Chondrocyte (in vitro differentiated cells): ENCODE data around the gene TP53BP1. TPM values are rescaled to one million over a fixed set of nuclear protein-coding genes. Genes with fewer than 3 reads are reported as not detected.

Source experiments
- DNase-seq: peaks from one replicate; pipeline ENCODE4 v3.0.0; 2021; ENCODE audit warnings: mixed read lengths, low spot score
- H3K27ac Mint-ChIP-seq: one replicate; pipeline ENCODE4 v1.8.0; 2021; ENCODE audit warnings: mild to moderate bottlenecking, moderate library complexity, mixed read lengths; ENCODE audit not compliant: unreplicated experiment
- H3K27me3 Mint-ChIP-seq: 2 replicates; pipeline ENCODE4 v1.8.0; 2021; ENCODE audit warnings: low read depth, mixed read lengths
- H3K36me3 Mint-ChIP-seq: 2 replicates; pipeline ENCODE4 v1.8.0; 2021; ENCODE audit warnings: low read depth, mixed read lengths
- H3K4me1 Mint-ChIP-seq: 2 replicates; pipeline ENCODE4 v1.8.0; 2021; ENCODE audit warnings: low read depth, mild to moderate bottlenecking, mixed read lengths
- H3K4me3 Mint-ChIP-seq: one replicate; pipeline ENCODE4 v1.8.0; 2021; ENCODE audit warnings: mild to moderate bottlenecking, moderate library complexity, mixed read lengths; ENCODE audit not compliant: unreplicated experiment
- H3K9me3 Mint-ChIP-seq: 2 replicates; pipeline ENCODE4 v1.8.0; 2021; ENCODE audit warnings: low read depth, mixed read lengths
- CTCF ChIP-seq: fragments of 200-600 bp; sonication (generic); IDR thresholded peaks from 2 replicates; pipeline ENCODE4 v1.5.0; 2021; ENCODE audit warnings: antibody characterized with exemption, mild to moderate bottlenecking, moderate library complexity
- total RNA-seq: library from RNA; stranded (reverse); gene quantifications from 3 replicates; pipeline ENCODE4 v1.2.1, GENCODE V29; 2021

Gene TP53BP1
- total RNA-seq, 1 donor from 2014 or later, result 45.6 TPM

GRCh38 chr15:43420435-43420834 is 72.5 kb downstream of the TP53BP1 start:
- no peak for DNase-seq
- Mint-ChIP-seq H3K36me3 (peaks cover 50% of the 10 kb centered on the region), H3K27me3 (no peaks in the 10 kb centered on the region), H3K27ac (no peak overlapping the region), H3K9me3 (no peaks in the 10 kb centered on the region), H3K4me3 (no peak overlapping the region), H3K4me1 (peaks cover 6% of the 10 kb centered on the region)
- TF ChIP-seq CTCF, result no peak

GRCh38 chr15:43414196-43414595 is 78.8 kb downstream of the TP53BP1 start:
- Mint-ChIP-seq H3K4me3 (no peak overlapping the region), H3K27ac (no peak overlapping the region), H3K4me1 (peaks cover 9% of the 10 kb centered on the region), H3K27me3 (no peaks in the 10 kb centered on the region), H3K36me3 (peaks cover 51% of the 10 kb centered on the region), H3K9me3 (no peaks in the 10 kb centered on the region)
- no peak for DNase-seq
- no peak for TF ChIP-seq CTCF

GRCh38 chr15:43412096-43412495 is 80.9 kb downstream of the TP53BP1 start:
- Mint-ChIP-seq H3K27me3 (no peaks in the 10 kb centered on the region), H3K27ac (no peak overlapping the region), H3K9me3 (no peaks in the 10 kb centered on the region), H3K36me3 (peaks cover 61% of the 10 kb centered on the region), H3K4me3 (no peak overlapping the region), H3K4me1 (peaks cover 9% of the 10 kb centered on the region)
- TF ChIP-seq CTCF, result no peak
- no peak for DNase-seq

GRCh38 chr15:43410572-43411214 is 82.3 kb downstream of the TP53BP1 start:
- no peak for TF ChIP-seq CTCF
- peak overlapping the region; percentile 42 for H3K27ac Mint-ChIP-seq
- H3K9me3 Mint-ChIP-seq, result no peaks in the 10 kb centered on the region
- peaks cover 9% of the 10 kb centered on the region for H3K4me1 Mint-ChIP-seq
- no peak overlapping the region for H3K4me3 Mint-ChIP-seq
- no peaks in the 10 kb centered on the region for H3K27me3 Mint-ChIP-seq
- DNase-seq, result no peak
- H3K36me3 Mint-ChIP-seq, result peaks cover 59% of the 10 kb centered on the region

GRCh38 chr15:43408789-43409188 is 84.2 kb downstream of the TP53BP1 start:
- Mint-ChIP-seq H3K4me3 (no peak overlapping the region), H3K27me3 (no peaks in the 10 kb centered on the region), H3K36me3 (peaks cover 61% of the 10 kb centered on the region), H3K4me1 (peaks cover 9% of the 10 kb centered on the region), H3K27ac (no peak overlapping the region), H3K9me3 (no peaks in the 10 kb centered on the region)
- no peak for DNase-seq
- TF ChIP-seq CTCF, result no peak
